Measurements from ENCODE around the gene CGB8. TPM values are rescaled to one million over a fixed set of nuclear protein-coding genes. Genes with fewer than 3 reads are reported as not detected.
A peak's percentile ranks its signal among the peaks of the same experiment; 100 is the strongest.
"Not testable (repeated sequence)": the region's sequence is repeated elsewhere in the genome, so short reads cannot be mapped to it uniquely, and the experiment has no call there.

Gene CGB8
- total RNA-seq, 1 donor from 2014 or later: not detected

GRCh38 chr19:49036815-49037214 lies 12.1 kb downstream of the CGB8 start, which contains the start of gene CGB1:
Gene CGB1, minus strand, starts transcription at chr19:49036895. Its CDS starts 184 bp downstream, at chr19:49036711.
- TF ChIP-seq, protein P1, sequence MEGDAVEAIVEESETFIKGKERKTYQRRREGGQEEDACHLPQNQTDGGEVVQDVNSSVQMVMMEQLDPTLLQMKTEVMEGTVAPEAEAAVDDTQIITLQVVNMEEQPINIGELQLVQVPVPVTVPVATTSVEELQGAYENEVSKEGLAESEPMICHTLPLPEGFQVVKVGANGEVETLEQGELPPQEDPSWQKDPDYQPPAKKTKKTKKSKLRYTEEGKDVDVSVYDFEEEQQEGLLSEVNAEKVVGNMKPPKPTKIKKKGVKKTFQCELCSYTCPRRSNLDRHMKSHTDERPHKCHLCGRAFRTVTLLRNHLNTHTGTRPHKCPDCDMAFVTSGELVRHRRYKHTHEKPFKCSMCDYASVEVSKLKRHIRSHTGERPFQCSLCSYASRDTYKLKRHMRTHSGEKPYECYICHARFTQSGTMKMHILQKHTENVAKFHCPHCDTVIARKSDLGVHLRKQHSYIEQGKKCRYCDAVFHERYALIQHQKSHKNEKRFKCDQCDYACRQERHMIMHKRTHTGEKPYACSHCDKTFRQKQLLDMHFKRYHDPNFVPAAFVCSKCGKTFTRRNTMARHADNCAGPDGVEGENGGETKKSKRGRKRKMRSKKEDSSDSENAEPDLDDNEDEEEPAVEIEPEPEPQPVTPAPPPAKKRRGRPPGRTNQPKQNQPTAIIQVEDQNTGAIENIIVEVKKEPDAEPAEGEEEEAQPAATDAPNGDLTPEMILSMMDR (IDR thresholded peaks at IDR 0.05): peak in 2 of 3 experiments; percentile 15 to 16
- H3K27ac ChIP-seq; intact Hi-C loops (cut with DNase I); H3K4me3 ChIP-seq; H3K27me3 ChIP-seq; DNase-seq (ENCODE audit: low spot score in 2 of 2); H3K9me3 ChIP-seq; H3K36me3 ChIP-seq; H3K4me1 ChIP-seq: not testable (repeated sequence)

DNA sequence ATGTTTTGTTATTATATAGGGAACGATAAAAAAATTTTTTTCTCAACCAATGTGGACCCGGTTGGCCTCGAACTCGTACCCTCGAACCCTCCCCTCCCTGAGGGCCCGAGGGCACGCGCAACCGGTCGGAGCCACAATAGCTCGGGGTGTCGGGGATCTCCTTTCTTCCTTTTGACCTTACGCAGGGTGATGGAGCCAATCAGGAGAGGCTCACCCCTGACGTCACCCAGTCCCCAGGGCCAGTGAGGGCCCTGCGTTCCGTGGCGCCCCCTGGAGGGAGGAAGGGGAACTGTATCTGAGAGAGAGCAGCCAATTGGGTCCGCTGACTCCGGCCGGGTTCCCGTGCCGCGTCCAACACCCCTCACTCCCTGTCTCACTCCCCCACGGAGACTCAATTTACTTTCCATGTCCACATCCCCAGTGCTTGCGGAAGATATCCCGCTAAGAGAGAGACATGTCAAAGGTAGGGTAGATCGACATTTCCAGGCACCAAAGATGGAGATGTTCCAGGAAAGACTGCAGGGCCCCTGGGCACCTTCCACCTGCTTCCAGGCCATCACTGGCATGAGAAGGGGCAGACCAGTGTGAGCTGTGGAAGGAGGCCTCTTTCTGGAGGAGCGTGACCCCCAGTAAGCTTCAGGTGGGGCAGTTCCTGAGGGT lies 17.1 kb downstream of the CGB8 start, which contains the start of gene CGB2:
Gene CGB2, plus strand, starts transcription at position 249 of the 660 bp plus-strand sequence. Its CDS starts 206 bp downstream, at position 455.
- H3K27ac ChIP-seq; H3K4me1 ChIP-seq; H3K4me3 ChIP-seq; H3K9me3 ChIP-seq; DNase-seq (ENCODE audit: low spot score in 2 of 2); intact Hi-C loops (cut with DNase I); H3K36me3 ChIP-seq; H3K27me3 ChIP-seq: not testable (repeated sequence)
- TF ChIP-seq, protein P1 (IDR thresholded peaks at IDR 0.05): peak in 2 of 3 experiments; percentile 8 to 20

DNA sequence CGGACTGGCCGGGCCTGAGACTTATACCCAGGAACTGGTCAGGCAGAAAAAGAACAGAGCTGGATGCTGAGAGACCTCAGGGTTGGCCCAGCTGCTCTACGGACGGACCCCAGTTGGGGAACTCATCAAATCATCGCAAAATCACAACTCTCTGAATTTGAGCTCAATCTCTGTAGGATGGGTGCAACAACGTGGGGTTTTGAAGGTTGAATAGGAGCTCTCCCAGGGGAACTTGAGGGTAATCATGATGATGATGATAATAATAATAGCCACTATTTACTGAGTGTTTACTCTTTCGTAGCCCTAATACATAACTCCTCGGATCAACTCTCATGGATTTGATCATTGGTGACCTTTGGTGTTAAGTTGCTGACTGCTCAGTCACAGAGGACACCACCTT lies 18.6 kb downstream of the CGB8 start:
- H3K9me3 ChIP-seq; H3K27ac ChIP-seq; H3K4me3 ChIP-seq; H3K4me1 ChIP-seq; H3K27me3 ChIP-seq; intact Hi-C loops (cut with DNase I); DNase-seq (ENCODE audit: low spot score in 2 of 2); H3K36me3 ChIP-seq: not testable (repeated sequence)

DNA sequence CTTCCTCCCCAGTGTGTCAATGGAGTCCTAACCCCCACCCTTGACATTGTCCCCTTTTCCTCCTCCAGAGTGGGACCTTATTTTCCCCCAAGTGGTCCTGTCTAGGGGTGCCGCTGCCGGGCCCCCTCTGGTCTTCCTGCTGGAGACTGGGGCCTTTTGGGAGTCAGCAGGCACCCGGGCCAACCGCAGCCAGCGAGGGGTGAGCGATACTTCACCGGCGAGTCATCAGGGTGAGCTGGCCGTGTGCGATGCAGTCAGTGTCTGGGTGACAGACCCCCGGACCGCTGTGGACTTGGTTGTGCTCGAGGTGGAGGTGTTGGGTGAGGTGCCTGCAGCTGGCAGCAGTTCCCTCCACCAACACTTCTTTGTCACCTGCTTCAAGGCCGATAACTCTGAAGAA lies 19.2 kb downstream of the CGB8 start:
- not testable (repeated sequence) for DNase-seq (ENCODE audit: low spot score in 2 of 2); H3K9me3 ChIP-seq; H3K36me3 ChIP-seq

DNA sequence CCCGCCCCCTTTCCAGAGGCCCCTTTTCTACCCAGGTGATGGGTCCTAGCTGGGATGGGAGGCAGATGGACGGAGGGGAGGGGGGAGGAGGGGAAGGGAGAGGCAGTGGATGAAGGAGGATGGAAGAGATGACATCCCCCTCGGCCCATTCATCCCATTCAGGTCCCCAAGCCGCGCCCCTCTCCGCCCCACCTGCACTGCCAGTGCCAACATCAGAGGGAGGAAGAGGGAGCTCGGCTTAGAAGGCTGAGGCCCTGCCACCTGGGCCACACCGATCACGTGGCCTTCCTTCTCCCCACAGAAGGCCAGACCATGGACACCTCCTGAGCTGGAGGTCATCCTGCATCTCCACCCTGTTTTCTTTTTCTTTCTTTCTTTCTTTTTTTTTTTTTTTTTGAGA lies 20.2 kb downstream of the CGB8 start:
- H3K27ac ChIP-seq; H3K27me3 ChIP-seq; intact Hi-C loops (cut with DNase I); H3K4me1 ChIP-seq; DNase-seq (ENCODE audit: low spot score in 2 of 2); H3K4me3 ChIP-seq; H3K9me3 ChIP-seq; H3K36me3 ChIP-seq: not testable (repeated sequence)

More for the DNA sequence above, 19.2 kb downstream of the CGB8 start:
- intact Hi-C loops (cut with DNase I); H3K27ac ChIP-seq; H3K4me3 ChIP-seq; H3K27me3 ChIP-seq; H3K4me1 ChIP-seq: not testable (repeated sequence)

DNA sequence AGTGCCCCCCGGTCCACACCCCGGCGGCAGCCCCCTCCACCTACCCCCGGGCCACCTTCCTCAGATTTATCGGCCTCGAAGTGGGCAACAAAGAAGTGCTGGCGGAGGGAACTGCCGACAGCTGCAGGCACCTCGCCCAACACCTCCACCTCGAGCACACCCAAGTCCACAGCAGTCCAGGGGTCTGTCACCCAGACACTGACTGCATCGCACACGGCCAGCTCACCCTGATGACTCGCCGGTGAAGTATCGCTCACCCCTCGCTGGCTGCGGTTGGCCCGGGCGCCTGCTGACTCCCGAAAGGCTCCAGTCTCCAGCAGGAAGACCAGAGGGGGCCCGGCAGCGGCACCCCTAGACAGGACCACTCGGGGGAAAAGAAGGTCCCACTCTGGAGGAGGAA lies 23.3 kb downstream of the CGB8 start:
- H3K27ac ChIP-seq; H3K9me3 ChIP-seq; H3K36me3 ChIP-seq; DNase-seq (ENCODE audit: low spot score in 2 of 2); H3K27me3 ChIP-seq; H3K4me1 ChIP-seq; H3K4me3 ChIP-seq; intact Hi-C loops (cut with DNase I): not testable (repeated sequence)

GRCh38 chr19:49025088-49025487 lies 23.8 kb downstream of the CGB8 start:
- DNase-seq (ENCODE audit: low spot score in 2 of 2); H3K9me3 ChIP-seq; H3K27me3 ChIP-seq; H3K27ac ChIP-seq; intact Hi-C loops (cut with DNase I); H3K4me3 ChIP-seq; H3K36me3 ChIP-seq; H3K4me1 ChIP-seq: not testable (repeated sequence)

- H3K27ac ChIP-seq; H3K9me3 ChIP-seq; intact Hi-C loops (cut with DNase I); H3K4me1 ChIP-seq; H3K27me3 ChIP-seq; DNase-seq (ENCODE audit: low spot score in 2 of 2); H3K36me3 ChIP-seq; H3K4me3 ChIP-seq: not testable (repeated sequence)
Observed at GRCh38 chr19:49024233-49024632, 24.7 kb downstream of the CGB8 start, which contains the start of gene CGB3. Gene CGB3, minus strand, starts transcription at chr19:49024333. Its CDS starts 362 bp downstream, at chr19:49023971.

- peaks cover 8 to 18% of the 10 kb centered on the region in 2 donors for H3K4me1 ChIP-seq
- no peaks in the 10 kb centered on the region for H3K36me3 ChIP-seq
- intact Hi-C loops (cut with DNase I): no loop called here
- DNase-seq (ENCODE audit: low spot score in 2 of 2): no peak
- no peak overlapping the region for H3K4me3 ChIP-seq
- H3K27me3 ChIP-seq: peaks cover 9% of the 10 kb centered on the region
- TF ChIP-seq, protein P1 (IDR thresholded peaks at IDR 0.05): no peak
- no peaks in the 10 kb centered on the region for H3K9me3 ChIP-seq
- no peak overlapping the region for H3K27ac ChIP-seq
Observed at GRCh38 chr19:49022116-49022515, 26.8 kb downstream of the CGB8 start.

Data from ascending aorta (tissue), 2 donors.